Measurements from ENCODE around the gene FOXP1. TPM values are rescaled to one million over a fixed set of nuclear protein-coding genes. Genes with fewer than 3 reads are reported as not detected.
A peak's percentile ranks its signal among the peaks of the same experiment; 100 is the strongest.

The FOXP1 gene
- total and polyA plus RNA-seq, 2 of the 13 experiments (the other 11 are each of a cell fraction or from before 2014, with no cell fraction given) = 40.4 to 59.0 TPM

- H3K79me2 ChIP-seq (ENCODE audit: insufficient read depth, low read length) = peaks cover 26% of the 10 kb centered on the region
- H3K9me3 ChIP-seq (ENCODE audit: low read length) = no peaks in the 10 kb centered on the region
- 0 out of 5 replicates have a peak, but pooled peaks cover 0 to 5% of the 10 kb centered on the region in 2 experiments for H3K36me3 ChIP-seq (replicated peaks in 1 of 2; ENCODE audit: control insufficient read depth in 1 of 2, insufficient read depth in 2 of 2, low read length in 2 of 2)
- 63% methylated on average over 4 of the region's 4 CpGs for WGBS (ENCODE audit: low lambda C conversion rate)
- H3K4me1 ChIP-seq (ENCODE audit: insufficient read depth, low read length) = peaks cover 64% of the 10 kb centered on the region
- FAIRE-seq (no peak), DNase-seq (ENCODE audit: low spot score) (no peak), ATAC-seq (no peak)
- H4K20me1 ChIP-seq (ENCODE audit: insufficient read depth, low read length) = no peaks in the 10 kb centered on the region
- intact Hi-C loops (cut with micrococcal nuclease; ENCODE audit: unreplicated experiment) = no loop called here
- no peak overlapping the region for H3K4me3 ChIP-seq (replicated peaks in 1 of 3; ENCODE audit: insufficient read depth in 1 of 3, low read depth in 2 of 3, low read length in 3 of 3)
- no peak overlapping the region for H2AFZ ChIP-seq (ENCODE audit: low read length)
- H3K27me3 ChIP-seq (ENCODE audit: control insufficient read depth in 1 of 2, insufficient read depth in 2 of 2, low read length in 2 of 2) = no peaks in the 10 kb centered on the region
- H3K4me2 ChIP-seq (ENCODE audit: low read depth, low read length) = peak overlapping the region; percentile 79; the same call in 1 of the 2 replicates
- H3K9ac ChIP-seq (ENCODE audit: insufficient read depth, low read depth, low read length) = peak overlapping the region; percentile 67; the same call in 1 of the 2 replicates
- peak overlapping the region; percentile 99 for H3K27ac ChIP-seq (ENCODE audit: extremely low read length, insufficient read depth, low read length)
- POLR2A ChIA-PET = interaction anchor here (1.0 to 5.3 kb wide), 10 partner anchors 9 to 372 kb away, joined by 3 to 85 read pairs (median 6); no protein-coding TSS in a partner anchor
- in situ Hi-C loops (cut with HindIII; ENCODE audit: extremely low pct_ligation_motif_present, low pct_unique_long_range_greater_than_20kb) = no loop called here
- TF ChIP-seq ZFP36L2 (CRISPR knock-in tag; IDR thresholded peaks at IDR 0.05) = no peak
- TF ChIP-seq ZC3H4 (CRISPR knock-in tag; IDR thresholded peaks at IDR 0.05; ENCODE audit: borderline replicate concordance) = no peak
- TF ChIP-seq CEBPG (CRISPR knock-in tag; IDR thresholded peaks at IDR 0.05) = peak; percentile 59
- no peak for TF ChIP-seq ZBTB37 (CRISPR knock-in tag; IDR thresholded peaks at IDR 0.05)
- no peak for TF ChIP-seq HNF4G (IDR thresholded peaks at IDR 0.05; ENCODE audit: borderline replicate concordance, low read depth, low read length)
- TF ChIP-seq HNF4G (CRISPR knock-in tag; IDR thresholded peaks at IDR 0.05; ENCODE audit: borderline replicate concordance, low read depth) = no peak
- no peak for TF ChIP-seq PHF8 (CRISPR knock-in tag; IDR thresholded peaks at IDR 0.05)
- 0 out of 2 replicates have a peak, but pooled peaks have one; percentile 29 for TF ChIP-seq HNF4A (CRISPR knock-in tag; IDR thresholded peaks at IDR 0.05)
- TF ChIP-seq DMAP1 (CRISPR knock-in tag; IDR thresholded peaks at IDR 0.05) = no peak
- TF ChIP-seq RBM39 (IDR thresholded peaks at IDR 0.05; ENCODE audit: low read depth, low read length, poor library complexity, severe bottlenecking) = no peak
- no peak for TF ChIP-seq ATF5 (CRISPR knock-in tag; IDR thresholded peaks at IDR 0.05; ENCODE audit: low read depth)
- TF ChIP-seq CEBPB (IDR thresholded peaks at IDR 0.05; ENCODE audit: borderline replicate concordance, low read depth, low read length) = peak; percentile 56
- TF ChIP-seq ZNF121 (CRISPR knock-in tag; IDR thresholded peaks at IDR 0.05) = peak; percentile 88
- TF ChIP-seq BORCS8-MEF2B (CRISPR knock-in tag; IDR thresholded peaks at IDR 0.05) = no peak
- no peak for TF ChIP-seq ZNF703 (CRISPR knock-in tag; IDR thresholded peaks at IDR 0.05; ENCODE audit: borderline replicate concordance)
- no peak for TF ChIP-seq CREM (IDR thresholded peaks at IDR 0.05)
- no peak for TF ChIP-seq CREM (CRISPR knock-in tag; IDR thresholded peaks at IDR 0.05)
- TF ChIP-seq AKNA (CRISPR knock-in tag; IDR thresholded peaks at IDR 0.05; ENCODE audit: borderline replicate concordance) = no peak
- TF ChIP-seq ZNF546 (CRISPR knock-in tag; conservative IDR thresholded peaks at IDR 0.05) = no peak
- TF ChIP-seq JARID2 (CRISPR knock-in tag; IDR thresholded peaks at IDR 0.05; ENCODE audit: insufficient replicate concordance) = no peak
- no TSS peak for BruUV-seq (replicated peaks)
- CTCF ChIA-PET (ENCODE audit: low intra/inter-chr PET ratio, low total read pairs) = no interaction called here
Observed at GRCh38 chr3:71211083-71211482, 372.4 kb downstream of the FOXP1 start.
